ENCODE data around the gene CLEC7A. TPM values are rescaled to one million over a fixed set of nuclear protein-coding genes. Genes with fewer than 3 reads are reported as not detected.

CLEC7A gene
- total RNA-seq, 2 donors from 2014 or later: 5.7 TPM; not detected in 1

DNA sequence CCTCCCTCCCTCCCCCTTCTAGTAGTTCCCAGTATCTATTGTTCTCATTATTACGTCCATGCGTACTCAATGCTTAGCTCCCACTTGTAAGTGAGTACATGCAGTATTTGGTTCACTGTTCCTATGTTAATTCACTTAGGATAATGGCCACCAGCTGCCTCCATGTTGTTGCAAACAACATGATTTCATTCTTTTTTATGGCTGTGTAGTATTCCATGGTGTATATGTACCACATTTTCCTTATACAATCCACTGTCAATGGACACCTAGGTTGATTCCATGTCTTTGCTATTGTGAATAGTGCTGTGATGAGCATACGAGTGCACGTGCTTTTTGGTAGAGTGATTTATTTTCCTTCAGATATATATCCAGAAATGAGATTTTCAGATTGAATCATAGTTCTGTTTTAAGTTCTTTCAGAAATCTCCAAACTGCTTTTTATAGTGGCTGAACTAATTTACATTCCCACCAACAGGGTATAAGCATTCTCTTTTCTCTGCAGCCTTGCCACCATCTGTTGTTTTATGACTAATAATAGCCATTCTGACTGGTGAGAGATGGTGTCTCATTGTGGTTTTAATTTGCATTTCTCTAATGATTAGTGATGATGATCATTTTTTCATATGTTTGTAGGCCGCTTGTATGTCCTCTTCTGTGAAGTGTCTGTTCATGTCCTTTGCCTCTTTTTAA is 17.9 kb upstream of the CLEC7A start:
- Histone ChIP-seq H3K9me3 (no peaks in the 10 kb centered on the region), H3K4me1 (no peaks in the 10 kb centered on the region), H3K27ac (no peak overlapping the region), H3K27me3 (no peaks in the 10 kb centered on the region), H3K4me3 (no peak overlapping the region), H3K36me3 (replicated peaks in 1 of 2; ENCODE audit: insufficient read depth in 1 of 2, low read depth in 2 of 2) (no peaks in the 10 kb centered on the region)
- intact Hi-C loops (cut with DNase I): no loop called here
- TF ChIP-seq, protein P1, sequence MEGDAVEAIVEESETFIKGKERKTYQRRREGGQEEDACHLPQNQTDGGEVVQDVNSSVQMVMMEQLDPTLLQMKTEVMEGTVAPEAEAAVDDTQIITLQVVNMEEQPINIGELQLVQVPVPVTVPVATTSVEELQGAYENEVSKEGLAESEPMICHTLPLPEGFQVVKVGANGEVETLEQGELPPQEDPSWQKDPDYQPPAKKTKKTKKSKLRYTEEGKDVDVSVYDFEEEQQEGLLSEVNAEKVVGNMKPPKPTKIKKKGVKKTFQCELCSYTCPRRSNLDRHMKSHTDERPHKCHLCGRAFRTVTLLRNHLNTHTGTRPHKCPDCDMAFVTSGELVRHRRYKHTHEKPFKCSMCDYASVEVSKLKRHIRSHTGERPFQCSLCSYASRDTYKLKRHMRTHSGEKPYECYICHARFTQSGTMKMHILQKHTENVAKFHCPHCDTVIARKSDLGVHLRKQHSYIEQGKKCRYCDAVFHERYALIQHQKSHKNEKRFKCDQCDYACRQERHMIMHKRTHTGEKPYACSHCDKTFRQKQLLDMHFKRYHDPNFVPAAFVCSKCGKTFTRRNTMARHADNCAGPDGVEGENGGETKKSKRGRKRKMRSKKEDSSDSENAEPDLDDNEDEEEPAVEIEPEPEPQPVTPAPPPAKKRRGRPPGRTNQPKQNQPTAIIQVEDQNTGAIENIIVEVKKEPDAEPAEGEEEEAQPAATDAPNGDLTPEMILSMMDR (IDR thresholded peaks at IDR 0.05): no peak
- TF ChIP-seq POLR2A (IDR thresholded peaks at IDR 0.05): no peak
- DNase-seq (no peak), ATAC-seq (no peak)
- WGBS, 2 donors: 81 to 86% methylated on average over 5 of the region's 5 CpGs

DNA sequence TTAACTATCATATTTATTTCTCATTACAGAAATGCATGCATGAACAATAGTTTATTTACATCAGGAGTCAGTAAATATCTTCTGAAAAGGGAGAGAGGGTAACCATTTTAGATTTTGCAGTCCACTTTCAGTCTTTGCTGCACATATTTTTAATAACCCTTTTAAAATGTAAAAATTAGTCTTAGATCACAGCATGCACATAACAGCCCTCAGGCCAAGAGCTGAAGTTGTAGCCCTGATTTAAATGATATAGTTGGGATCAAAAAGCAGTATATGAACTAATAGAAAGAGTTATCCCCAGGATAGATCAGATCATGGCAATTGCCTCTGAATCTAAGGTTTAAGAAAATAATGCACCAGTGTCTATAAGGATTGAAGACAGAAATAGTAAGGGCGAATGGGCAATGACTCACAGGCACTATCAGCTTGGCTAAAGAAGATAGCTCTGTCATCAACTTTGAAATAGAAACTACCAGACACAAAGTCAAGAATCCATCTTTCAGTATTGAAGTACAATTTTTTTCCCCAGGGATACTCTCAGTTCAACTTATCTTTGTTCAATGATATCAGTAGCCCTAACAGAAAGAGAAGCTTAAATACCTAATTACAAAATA is 13.1 kb upstream of the CLEC7A start:
- H3K27ac ChIP-seq: no peak overlapping the region
- TF ChIP-seq, protein P1 (IDR thresholded peaks at IDR 0.05): no peak
- TF ChIP-seq POLR2A (IDR thresholded peaks at IDR 0.05): no peak
- no peak for DNase-seq
- no peak overlapping the region for H3K4me3 ChIP-seq
- H3K4me1 ChIP-seq: no peaks in the 10 kb centered on the region
- intact Hi-C loops (cut with DNase I): no loop called here
- H3K9me3 ChIP-seq: no peaks in the 10 kb centered on the region
- no peak for ATAC-seq
- WGBS, 2 donors: 0% methylated on average over 1 of the region's 1 CpG
- H3K36me3 ChIP-seq (replicated peaks in 1 of 2; ENCODE audit: insufficient read depth in 1 of 2, low read depth in 2 of 2): no peaks in the 10 kb centered on the region
- peaks cover 0 to 4% of the 10 kb centered on the region in 2 donors for H3K27me3 ChIP-seq

DNA sequence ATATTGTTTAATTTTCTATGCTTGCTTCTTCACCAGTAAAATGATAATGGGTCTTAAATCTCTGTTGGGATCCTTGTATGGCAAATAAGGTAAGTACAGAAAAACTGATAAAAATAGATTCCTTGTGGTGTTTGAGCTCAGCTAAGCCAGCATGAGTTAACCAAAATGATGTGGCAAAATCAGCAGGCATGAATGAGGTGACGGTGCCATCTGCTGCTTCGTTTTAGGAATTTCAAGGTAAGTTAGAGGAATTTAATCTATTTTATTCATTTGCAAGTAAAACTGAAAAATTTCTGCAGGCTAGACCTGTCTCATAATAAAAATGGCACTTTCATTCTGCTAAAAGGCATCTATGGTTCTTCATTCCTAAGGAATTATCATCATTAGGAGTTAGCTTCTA is 10.0 kb upstream of the CLEC7A start:
- intact Hi-C loops (cut with DNase I): no loop called here
- H3K27ac ChIP-seq: no peak overlapping the region
- H3K36me3 ChIP-seq (replicated peaks in 1 of 2; ENCODE audit: insufficient read depth in 1 of 2, low read depth in 2 of 2): no peaks in the 10 kb centered on the region
- H3K4me1 ChIP-seq: no peaks in the 10 kb centered on the region
- no peaks in the 10 kb centered on the region for H3K9me3 ChIP-seq
- H3K4me3 ChIP-seq: no peak overlapping the region
- WGBS, 2 donors: 8 to 12% methylated on average over 2 of the region's 2 CpGs
- ATAC-seq: no peak
- DNase-seq: peak in 2 of 4 donors; percentile 18 to 34
- TF ChIP-seq POLR2A (IDR thresholded peaks at IDR 0.05): no peak
- TF ChIP-seq, protein P1 (IDR thresholded peaks at IDR 0.05): peak in 6 of 7 experiments; percentile 8 to 54 (median 32)
- H3K27me3 ChIP-seq: peaks cover 0 to 4% of the 10 kb centered on the region in 2 donors

DNA sequence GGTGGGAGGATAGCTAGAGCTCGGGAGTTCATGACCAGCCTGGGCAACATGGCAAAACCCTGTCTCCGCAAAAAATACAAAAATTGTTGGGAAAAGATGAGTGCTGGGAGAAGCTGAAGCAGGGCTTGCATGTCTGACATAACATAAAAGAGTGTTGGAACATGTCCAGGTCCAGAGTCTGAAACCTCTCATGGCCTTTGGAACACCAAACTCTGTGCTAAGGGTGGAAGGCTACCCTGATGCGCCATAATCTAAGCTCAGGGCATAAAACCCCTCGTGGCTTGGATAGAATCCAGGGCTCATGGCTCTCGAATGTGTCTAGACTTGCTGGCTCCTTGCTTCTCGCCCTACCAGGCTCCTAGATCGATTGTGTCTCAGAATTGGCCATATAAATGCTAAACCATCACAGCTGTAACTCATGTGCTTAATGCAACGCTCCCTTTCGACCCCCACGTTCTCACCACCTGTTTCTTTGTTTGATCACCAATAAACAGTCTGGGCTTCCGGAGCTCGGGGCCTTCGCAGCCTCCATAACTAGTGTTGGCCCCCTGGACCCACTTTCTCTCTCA is 6.7 kb upstream of the CLEC7A start:
- WGBS, 2 donors: 70% methylated on average over 13 of the region's 13 CpGs
- DNase-seq: no peak
- H3K4me3 ChIP-seq: no peak overlapping the region
- no peaks in the 10 kb centered on the region for H3K4me1 ChIP-seq
- no peaks in the 10 kb centered on the region for H3K36me3 ChIP-seq (replicated peaks in 1 of 2; ENCODE audit: insufficient read depth in 1 of 2, low read depth in 2 of 2)
- ATAC-seq: no peak
- no peaks in the 10 kb centered on the region for H3K27me3 ChIP-seq
- TF ChIP-seq, protein P1 (IDR thresholded peaks at IDR 0.05): no peak
- no peak for TF ChIP-seq POLR2A (IDR thresholded peaks at IDR 0.05)
- H3K9me3 ChIP-seq: no peaks in the 10 kb centered on the region
- intact Hi-C loops (cut with DNase I): no loop called here
- H3K27ac ChIP-seq: no peak overlapping the region
